GM06990 (cell line): ENCODE results near the gene TRHDE.

ENCODE experiments used
- DNase-seq: peaks from one replicate; pipeline ENCODE4 v3.0.0-alpha.2; 2011; ENCODE audit not compliant: insufficient read length; ENCODE audit errors: extremely low read depth
- H3K27me3 ChIP-seq: replicated peaks from 2 replicates; pipeline ENCODE4 v1.6.0; 2011; ENCODE audit warnings: low read length; ENCODE audit not compliant: control insufficient read depth, insufficient read depth
- H3K36me3 ChIP-seq: 2 replicates; pipeline ENCODE4 v1.5.1; 2011; ENCODE audit warnings: low read length; ENCODE audit not compliant: control insufficient read depth, insufficient read depth
- H3K4me3 ChIP-seq: replicated peaks from 2 replicates; pipeline ENCODE4 v1.5.1; 2011; ENCODE audit warnings: low read depth, mild to moderate bottlenecking, control low read depth, low read length
- TF ChIP-seq, protein P1 (sequence below): IDR thresholded peaks from 2 replicates; pipeline ENCODE4 v1.5.1; 2011; ENCODE audit warnings: low read length, control low read depth, mild to moderate bottlenecking, inconsistent platforms; ENCODE audit not compliant: insufficient read depth, poor library complexity, severe bottlenecking

TRHDE gene

DNA sequence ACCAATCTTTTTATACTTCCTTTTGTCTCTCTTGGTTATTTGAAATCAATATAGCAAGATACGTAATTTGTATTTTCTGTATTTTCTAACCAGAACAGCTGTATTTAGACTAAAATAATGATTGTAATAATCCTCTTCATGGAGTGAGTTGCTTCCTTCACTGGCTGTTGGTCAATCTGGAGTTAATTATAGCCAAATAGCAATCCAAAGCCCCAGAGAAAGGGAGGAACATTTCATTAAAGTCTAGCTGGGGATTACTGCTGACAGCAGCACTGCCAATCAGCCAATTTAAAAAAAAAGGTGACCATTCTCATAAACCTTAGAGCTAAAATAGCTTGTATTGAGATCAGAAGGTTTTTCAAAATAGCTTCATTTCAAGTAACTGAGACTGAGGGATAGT, 118.0 kb downstream of the TRHDE start:
- TF ChIP-seq, protein P1, sequence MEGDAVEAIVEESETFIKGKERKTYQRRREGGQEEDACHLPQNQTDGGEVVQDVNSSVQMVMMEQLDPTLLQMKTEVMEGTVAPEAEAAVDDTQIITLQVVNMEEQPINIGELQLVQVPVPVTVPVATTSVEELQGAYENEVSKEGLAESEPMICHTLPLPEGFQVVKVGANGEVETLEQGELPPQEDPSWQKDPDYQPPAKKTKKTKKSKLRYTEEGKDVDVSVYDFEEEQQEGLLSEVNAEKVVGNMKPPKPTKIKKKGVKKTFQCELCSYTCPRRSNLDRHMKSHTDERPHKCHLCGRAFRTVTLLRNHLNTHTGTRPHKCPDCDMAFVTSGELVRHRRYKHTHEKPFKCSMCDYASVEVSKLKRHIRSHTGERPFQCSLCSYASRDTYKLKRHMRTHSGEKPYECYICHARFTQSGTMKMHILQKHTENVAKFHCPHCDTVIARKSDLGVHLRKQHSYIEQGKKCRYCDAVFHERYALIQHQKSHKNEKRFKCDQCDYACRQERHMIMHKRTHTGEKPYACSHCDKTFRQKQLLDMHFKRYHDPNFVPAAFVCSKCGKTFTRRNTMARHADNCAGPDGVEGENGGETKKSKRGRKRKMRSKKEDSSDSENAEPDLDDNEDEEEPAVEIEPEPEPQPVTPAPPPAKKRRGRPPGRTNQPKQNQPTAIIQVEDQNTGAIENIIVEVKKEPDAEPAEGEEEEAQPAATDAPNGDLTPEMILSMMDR: no peak
- Histone ChIP-seq H3K4me3 (no peak overlapping the region), H3K27me3 (no peaks in the 10 kb centered on the region), H3K36me3 (no peaks in the 10 kb centered on the region)
- no peak for DNase-seq

DNA sequence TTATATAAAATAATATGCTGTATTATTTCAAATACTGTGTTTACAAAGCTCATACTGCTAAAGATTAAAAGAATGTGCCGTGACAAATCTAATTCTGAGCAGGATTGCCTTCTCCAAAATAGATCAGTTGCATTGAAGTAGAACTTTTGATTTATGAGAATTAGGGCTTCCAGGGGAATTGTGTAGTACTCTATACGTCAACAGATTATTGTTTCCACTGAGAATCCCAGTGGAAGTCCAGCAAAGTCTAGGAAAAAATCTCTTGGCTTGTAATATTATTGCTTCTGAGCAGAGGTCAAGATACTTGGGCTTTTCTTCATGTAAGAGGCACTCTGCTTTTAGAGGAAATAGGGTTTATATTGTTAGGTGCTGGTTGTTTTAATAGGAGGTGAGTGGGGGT, 133.9 kb downstream of the TRHDE start:
- Histone ChIP-seq H3K36me3 (no peaks in the 10 kb centered on the region), H3K27me3 (no peaks in the 10 kb centered on the region), H3K4me3 (no peak overlapping the region)
- no peak for DNase-seq
- TF ChIP-seq, protein P1: no peak

DNA sequence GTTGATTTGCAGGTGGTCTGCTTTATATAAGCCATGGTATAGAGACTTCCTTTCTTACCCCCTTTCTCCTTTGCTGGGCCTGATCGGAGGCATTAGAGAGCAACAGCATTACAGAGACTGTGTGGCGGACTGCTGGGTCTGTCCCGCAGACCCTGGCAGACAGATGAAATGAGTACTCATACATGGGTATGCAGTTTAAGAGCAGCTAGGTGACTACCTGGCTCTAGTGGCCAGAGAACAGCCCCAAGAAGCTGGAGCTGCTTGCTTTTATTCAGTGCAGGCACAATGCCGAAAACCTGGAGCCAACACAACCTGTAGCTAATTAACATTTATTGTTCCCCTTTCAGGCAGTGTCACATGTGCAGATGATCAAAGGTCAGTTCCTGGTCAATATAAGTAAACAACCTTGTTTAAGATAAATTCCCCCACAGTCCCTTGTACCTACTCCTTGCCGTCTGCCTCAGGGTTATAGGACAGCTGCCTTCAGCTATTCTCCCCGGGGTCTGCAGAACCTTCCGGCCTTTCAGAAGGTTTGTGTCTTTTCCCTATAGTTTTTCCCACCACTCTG, 160.0 kb downstream of the TRHDE start:
- Histone ChIP-seq H3K36me3 (no peaks in the 10 kb centered on the region), H3K4me3 (no peak overlapping the region), H3K27me3 (no peaks in the 10 kb centered on the region)
- DNase-seq: no peak
- TF ChIP-seq, protein P1: no peak

DNA sequence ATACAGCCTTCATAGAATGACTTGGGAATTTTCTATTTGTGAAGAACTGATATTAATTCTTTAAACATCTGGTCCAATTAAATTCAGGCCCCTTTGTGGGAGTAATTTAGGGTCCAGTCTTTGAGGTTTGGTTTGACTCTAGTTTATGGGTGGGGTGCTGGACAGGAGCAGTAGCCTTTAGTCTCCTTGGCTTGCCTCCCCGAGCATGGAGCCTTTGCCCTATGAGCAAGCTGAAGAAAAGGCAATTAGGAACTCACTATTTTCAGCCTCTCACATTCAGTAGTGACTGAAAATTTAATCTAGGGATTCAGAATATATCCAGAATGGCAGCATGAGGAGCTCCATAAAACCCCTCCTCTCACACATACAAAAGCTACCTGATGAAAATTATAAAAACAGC, 161.1 kb downstream of the TRHDE start:
- TF ChIP-seq, protein P1: no peak
- DNase-seq: no peak
- Histone ChIP-seq H3K4me3 (no peak overlapping the region), H3K27me3 (no peaks in the 10 kb centered on the region), H3K36me3 (no peaks in the 10 kb centered on the region)

DNA sequence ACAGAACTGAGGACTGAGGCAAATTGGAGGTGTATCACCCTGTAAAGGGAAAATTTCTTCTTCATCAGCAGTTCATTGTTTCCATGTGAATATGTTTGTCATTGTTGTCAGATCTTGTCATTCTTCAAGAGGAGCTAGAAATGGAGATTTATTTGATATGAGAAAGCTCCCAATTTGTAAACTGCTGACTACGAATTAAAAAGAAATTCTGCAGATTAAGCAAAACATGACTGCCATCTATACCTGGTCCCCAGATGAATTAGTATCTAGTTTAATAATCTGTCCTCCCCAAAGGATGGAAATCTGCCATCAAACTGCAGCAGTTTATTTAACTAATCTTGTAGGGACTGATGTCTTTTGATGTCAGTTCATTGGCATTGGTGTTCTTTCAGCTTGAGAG, 162.8 kb downstream of the TRHDE start:
- TF ChIP-seq, protein P1: no peak
- no peak for DNase-seq

DNA sequence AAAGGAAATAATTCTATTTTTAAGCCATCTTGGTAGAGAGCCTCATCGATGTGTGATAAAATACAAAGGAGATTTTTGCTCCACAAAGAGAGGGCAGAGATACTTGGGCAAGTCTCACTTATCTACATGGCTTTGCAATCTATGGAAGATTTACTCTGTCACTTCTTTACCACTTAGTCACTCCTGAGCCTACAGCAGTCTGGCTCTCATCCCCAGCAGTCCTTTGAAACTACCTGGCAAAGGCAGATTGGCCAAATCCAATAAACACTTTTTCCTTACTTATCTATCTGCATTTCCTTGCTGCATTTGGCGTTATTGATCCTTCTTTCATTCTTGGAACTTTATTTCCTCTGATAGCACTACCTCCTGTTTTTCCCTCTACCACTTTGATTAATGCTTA, 170.0 kb downstream of the TRHDE start:
- no peaks in the 10 kb centered on the region for H3K27me3 ChIP-seq
- TF ChIP-seq, protein P1: no peak
- H3K4me3 ChIP-seq: no peak overlapping the region
- no peak for DNase-seq
- H3K36me3 ChIP-seq: no peaks in the 10 kb centered on the region

More for the DNA sequence above, 162.8 kb downstream of the TRHDE start:
- Histone ChIP-seq H3K27me3 (no peaks in the 10 kb centered on the region), H3K36me3 (no peaks in the 10 kb centered on the region), H3K4me3 (no peak overlapping the region)
